ENCODE measurements around the gene SPC24.

GRCh38 chr19:11142528-11143171 is 12.9 kb downstream of the SPC24 start:
- peak in 1 of 6 experiments; percentile 3 for TF ChIP-seq CTCF (IDR thresholded peaks at IDR 0.05)
- TF ChIP-seq POLR2A (IDR thresholded peaks at IDR 0.05) = no peak
- TF ChIP-seq EP300 (IDR thresholded peaks at IDR 0.05) = peak in 3 of 4 donors; percentile 30 to 86 (median 58)
